H1 (cell line): ENCODE results near the gene NOX1. TPM values are rescaled to one million over a fixed set of nuclear protein-coding genes. Genes with fewer than 3 reads are reported as not detected.

Experiments used
- CHD7 ChIP-seq: fragments of 300-600 bp; sonication (generic); IDR thresholded peaks from 2 replicates; pipeline ENCODE4 v1.7.1; 2012; ENCODE audit warnings: low read length, moderate library complexity, mild to moderate bottlenecking, inconsistent platforms; ENCODE audit not compliant: insufficient replicate concordance
- SP1 ChIP-seq: IDR thresholded peaks from 2 replicates; pipeline ENCODE4 v1.6.1; 2011; ENCODE audit warnings: low read depth, low read length
- ZNF274 ChIP-seq: IDR thresholded peaks from 2 replicates; pipeline ENCODE4 v1.7.0; 2012; ENCODE audit warnings: low read length, borderline replicate concordance; ENCODE audit errors: extremely low read depth
- polyA plus RNA-seq, 7 experiments: library from polyadenylated mRNA; depleted of rRNA in 3 of 7; stranded (reverse) in 5 of 7; unstranded in 2 of 7; fragments of >200 nt in 5 of 7; fragments of 200-250 nt in 2 of 7; gene quantifications; 1 replicate in 5 of 7; 2 replicates in 1 of 7; 4 replicates in 1 of 7; pipeline versions ENCODE4 v1.2.1 to v1.2.3, GENCODE V29; 2011 to 2013; ENCODE audit warnings: missing spikeins in 2 of 7, mixed read lengths in 2 of 7
- total RNA-seq: library from RNA; stranded (reverse); fragmentation: NEBNext Ultra II Directional; extraction: Animal tissue kit (Norgen Biotek cat#: 25700); gene quantifications from 2 replicates; pipeline ENCODE4 v1.2.1, GENCODE V29; 2021

The NOX1 gene
- total and polyA plus RNA-seq, 2 of the 8 experiments (the other 6 are each of a cell fraction or from before 2014, with no cell fraction given) = not detected

DNA sequence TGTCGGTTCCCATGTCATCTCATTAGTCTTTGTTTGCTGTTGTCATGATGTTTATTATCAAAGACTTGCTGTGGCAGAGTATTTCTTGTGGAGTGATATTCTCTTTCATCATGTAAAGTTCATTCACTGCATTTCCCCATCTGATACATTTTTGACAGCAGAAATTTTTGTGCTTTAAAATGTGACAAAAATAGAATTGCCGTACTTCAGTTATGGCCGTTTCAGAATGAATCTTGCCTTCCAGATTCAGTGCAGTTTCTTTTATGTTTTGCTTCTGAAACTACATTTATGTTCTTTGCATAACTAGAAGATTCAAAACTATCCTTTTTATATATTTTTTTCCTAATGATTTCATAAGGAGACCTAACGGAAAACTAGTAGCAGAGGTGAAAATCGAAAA lies 44.0 kb downstream of the NOX1 start (continued):
- TF ChIP-seq CHD7 (no peak), ZNF274 (no peak), SP1 (no peak)
- TF ChIP-seq, all 59 proteins: peak for 0
